Measurements from ENCODE around the gene NFKBIA. TPM values are rescaled to one million over a fixed set of nuclear protein-coding genes. Genes with fewer than 3 reads are reported as not detected.

NFKBIA gene
- total and polyA plus RNA-seq, 2 of the 8 experiments (the other 6 are each of a cell fraction or from before 2014, with no cell fraction given) = 25.9 to 49.7 TPM

DNA sequence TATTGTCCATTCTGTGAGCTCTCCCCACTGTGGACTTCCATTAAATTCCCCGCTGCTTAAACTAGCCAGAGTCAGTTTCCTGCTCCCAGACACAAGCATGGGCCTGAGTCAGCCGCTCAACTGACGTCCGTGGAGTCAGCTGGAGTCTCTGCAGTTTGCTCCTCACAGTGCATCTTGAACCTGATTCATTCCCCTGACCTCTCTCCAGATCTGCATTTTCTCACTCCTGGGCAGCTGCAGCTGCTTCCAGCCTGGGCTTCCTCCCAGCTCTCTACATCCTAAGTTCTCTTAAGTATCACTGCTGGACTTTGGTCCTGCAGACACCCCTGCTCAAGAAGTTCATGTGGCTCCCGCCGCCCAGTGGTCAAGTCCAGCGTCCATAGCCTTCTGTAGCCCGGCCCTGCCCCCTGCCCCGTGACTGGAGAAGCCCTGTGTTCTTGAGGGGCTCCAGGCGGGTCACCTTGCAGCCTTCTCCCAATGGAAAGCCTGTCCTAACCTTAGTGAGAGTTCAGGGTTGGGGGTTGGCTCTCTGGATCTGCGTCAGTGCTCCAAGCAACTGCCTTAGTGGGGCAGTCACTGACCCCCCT is 20.0 kb downstream of the NFKBIA start:
- Histone ChIP-seq H3K27me3 (replicated peaks in 1 of 4; ENCODE audit: control insufficient read depth in 3 of 4, extremely low read depth in 1 of 4, insufficient read depth in 3 of 4, low read length in 3 of 4) (no peaks in the 10 kb centered on the region), H4K20me1 (replicated peaks in 1 of 2; ENCODE audit: control insufficient read depth in 1 of 2, insufficient read depth in 2 of 2, low read length in 2 of 2) (no peaks in the 10 kb centered on the region), H3K4me2 (ENCODE audit: insufficient read depth in 1 of 2, low read depth in 2 of 2, low read length in 2 of 2) (no peak overlapping the region), H2AFZ (ENCODE audit: low read length) (no peak overlapping the region), H3K79me2 (ENCODE audit: control insufficient read depth in 1 of 2, insufficient read depth in 2 of 2, low read length in 2 of 2) (no peaks in the 10 kb centered on the region), H4K91ac (replicated peaks; ENCODE audit: insufficient read length, low read length) (no peak overlapping the region), H2BK12ac (ENCODE audit: low read depth, low read length) (no peak overlapping the region), H3K23ac (ENCODE audit: insufficient read length) (no peak overlapping the region), H2BK15ac (ENCODE audit: low read length) (no peak overlapping the region), H2AK5ac (ENCODE audit: low read depth, low read length) (no peak overlapping the region), H4K5ac (ENCODE audit: insufficient read length, low read depth, low read length) (no peak overlapping the region), H2BK5ac (ENCODE audit: low read depth, low read length) (no peak overlapping the region), H3K4me1 (replicated peaks in 1 of 4; ENCODE audit: control insufficient read depth in 3 of 4, insufficient read depth in 4 of 4, low read length in 3 of 4) (peaks cover 0 to 7% (median 2%) of the 10 kb centered on the region in 4 experiments; a peak in 4 of 7 replicates), H3K27ac (ENCODE audit: low read depth, low read length) (no peak overlapping the region), H3K4me3 (ENCODE audit: extremely low read depth in 1 of 4, insufficient read depth in 2 of 4, low read depth in 3 of 4, low read length in 4 of 4) (no peak overlapping the region), H3K23me2 (ENCODE audit: low read depth, low read length) (no peaks in the 10 kb centered on the region), H3K14ac (ENCODE audit: insufficient read length) (no peak overlapping the region), H3K9ac (replicated peaks in 1 of 4; ENCODE audit: extremely low read depth in 1 of 4, low read depth in 3 of 4, low read length in 3 of 4) (no peak overlapping the region), H2BK20ac (ENCODE audit: low read length) (no peak overlapping the region), H3K18ac (ENCODE audit: extremely low read depth, low read length) (no peak overlapping the region), H3K36me3 (ENCODE audit: control insufficient read depth in 2 of 4, insufficient read depth in 4 of 4, low read length in 3 of 4) (no peaks in the 10 kb centered on the region), H3K56ac (replicated peaks; ENCODE audit: insufficient read length, low read depth, low read length) (no peak overlapping the region), H3K79me1 (ENCODE audit: low read depth, low read length) (no peaks in the 10 kb centered on the region), H2BK120ac (replicated peaks; ENCODE audit: low read depth, low read length) (no peak overlapping the region), H4K8ac (ENCODE audit: extremely low read depth, insufficient read depth, low read length) (no peak overlapping the region), H3K9me3 (ENCODE audit: insufficient read depth in 2 of 2, low read depth in 1 of 2, low read length in 1 of 2) (no peaks in the 10 kb centered on the region), H3K4ac (replicated peaks; ENCODE audit: insufficient read length, low read depth, low read length) (no peak overlapping the region)
- FAIRE-seq (no peak), DNase-seq (ENCODE audit: low read depth in 1 of 2, low spot score in 2 of 2) (no peak)
- POLR2A ChIA-PET (ENCODE audit: partially characterized antibody) = interaction anchor here (1.2 to 2.1 kb wide), 2 partner anchors 16 to 19 kb away, joined by 4 to 5 read pairs; no protein-coding TSS in a partner anchor
- CTCF ChIA-PET (ENCODE audit: partially characterized antibody) = interaction anchor here (0.7 to 1.6 kb wide), 4 partner anchors 9 to 403 kb away, joined by 3 to 5 read pairs (median 4); no protein-coding TSS in a partner anchor
- 82% methylated on average over 11 of the region's 11 CpGs; no CpG with 5 or more reads in 1 of the 2 experiments for WGBS, 2 experiments (ENCODE audit: extremely low coverage in 1 of 2, insufficient coverage in 1 of 2, insufficient read length in 1 of 2, insufficient replicate concordance in 2 of 2, low coverage in 1 of 2, low lambda C conversion rate in 2 of 2, missing lambda C conversion rate in 1 of 2)
- TF ChIP-seq SIX5 (IDR thresholded peaks at IDR 0.05; ENCODE audit: low read depth, low read length) (no peak), HDAC6 (IDR thresholded peaks at IDR 0.05; ENCODE audit: low read depth, low read length) (no peak), RNF2 (IDR thresholded peaks at IDR 0.05; ENCODE audit: borderline replicate concordance, low read depth, low read length, missing control alignments, poor library complexity, severe bottlenecking) (no peak), CHD1 (IDR thresholded peaks at IDR 0.05; ENCODE audit: low read depth, low read length) (no peak), POU5F1 (IDR thresholded peaks at IDR 0.05; ENCODE audit: low read depth, low read length) (no peak), SP2 (IDR thresholded peaks at IDR 0.05; ENCODE audit: low read length) (no peak), TEAD4 (IDR thresholded peaks at IDR 0.05; ENCODE audit: low read depth, low read length) (no peak), CEBPB (IDR thresholded peaks at IDR 0.05; ENCODE audit: low read depth, low read length) (no peak), TBP (IDR thresholded peaks at IDR 0.05; ENCODE audit: low read depth, low read length) (no peak), CHD2 (IDR thresholded peaks at IDR 0.05; ENCODE audit: low read length) (no peak), POLR2AphosphoS5 (IDR thresholded peaks at IDR 0.05; ENCODE audit: low read depth, low read length) (no peak), BACH1 (IDR thresholded peaks at IDR 0.05; ENCODE audit: low read length) (no peak), KDM4A (IDR thresholded peaks at IDR 0.05; ENCODE audit: low read depth, low read length, severe bottlenecking) (no peak)
- TF ChIP-seq, protein P1, sequence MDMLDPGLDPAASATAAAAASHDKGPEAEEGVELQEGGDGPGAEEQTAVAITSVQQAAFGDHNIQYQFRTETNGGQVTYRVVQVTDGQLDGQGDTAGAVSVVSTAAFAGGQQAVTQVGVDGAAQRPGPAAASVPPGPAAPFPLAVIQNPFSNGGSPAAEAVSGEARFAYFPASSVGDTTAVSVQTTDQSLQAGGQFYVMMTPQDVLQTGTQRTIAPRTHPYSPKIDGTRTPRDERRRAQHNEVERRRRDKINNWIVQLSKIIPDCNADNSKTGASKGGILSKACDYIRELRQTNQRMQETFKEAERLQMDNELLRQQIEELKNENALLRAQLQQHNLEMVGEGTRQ (IDR thresholded peaks at IDR 0.05; ENCODE audit: low read length) = no peak

All from H1 (cell line).